Right lobe of liver (tissue), 4 donors: ENCODE results near the gene OTOP2.

Source experiments
- CTCF ChIP-seq, 4 donors: fragments of 200-600 bp in 3 of 4; fragments of 450-650 bp in 1 of 4; IDR thresholded peaks; one replicate each; pipeline versions ENCODE4 v1.5.1 to v1.8.0; 2016 to 2022; ENCODE audit warnings: antibody characterized with exemption in 4 of 4, mild to moderate bottlenecking in 2 of 4
- POLR2A ChIP-seq: fragments of 450-650 bp; IDR thresholded peaks from one replicate; pipeline ENCODE4 v1.6.1; 2017; ENCODE audit warnings: antibody characterized with exemption, mild to moderate bottlenecking
- donor health status: DM: no; HTN: no; CAD: no.
- donor health status: DM: no; HTN: no; CAD: no.
- donor health status: DM: no; HTN: yes; CAD: no.

GRCh38 chr17:74923538-74924249, 379 bp upstream of the OTOP2 start:
- TF ChIP-seq CTCF (IDR thresholded peaks at IDR 0.05) (peak; percentile 59 to 88 (median 82)), POLR2A (no peak)
